NCI-H187 (cell line): ENCODE measurements around the gene FLAD1.

Experiments used
- DNase-seq, 2 experiments: peaks; one replicate each; lab custom pipeline; 2025; lab: John Stamatoyannopoulos, UW

Gene FLAD1

DNA sequence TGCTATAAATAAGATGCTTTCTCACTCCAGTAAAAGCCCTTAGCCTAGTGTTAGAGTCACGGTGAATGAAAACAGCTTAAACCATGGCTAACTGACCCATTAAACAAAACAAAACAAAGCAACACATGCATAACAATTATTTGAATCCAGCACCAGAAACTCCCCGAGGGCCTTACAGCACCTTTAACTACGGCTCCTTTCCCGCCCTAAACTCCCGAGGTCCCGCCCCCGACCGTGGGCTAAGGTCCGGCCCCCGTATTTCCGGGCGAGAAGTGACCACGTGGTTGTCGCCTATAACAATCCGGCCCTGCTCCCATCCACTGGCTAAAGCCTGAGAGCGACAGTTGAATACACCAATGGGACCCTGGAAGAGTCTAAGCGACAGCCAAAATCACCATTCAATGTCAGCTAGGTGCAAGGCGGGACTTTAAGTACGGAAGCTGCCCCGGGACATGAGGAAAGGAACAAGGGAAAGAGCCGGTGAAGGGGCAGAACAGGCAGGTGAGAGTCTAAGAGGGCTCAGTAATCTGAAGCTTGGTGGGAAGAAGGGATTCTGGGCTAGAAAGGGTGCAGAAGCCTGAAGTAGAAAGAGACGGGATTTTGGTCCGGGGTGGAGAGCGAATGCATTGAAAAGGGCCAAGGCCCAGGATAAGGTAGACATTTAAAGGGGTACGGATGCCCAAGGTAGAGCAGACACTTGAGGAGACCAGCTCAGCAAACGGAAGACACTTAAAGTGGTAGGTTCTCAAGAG is at the start of gene FLAD1:
Gene FLAD1 (plus strand): TSS at position 448 of the 752 bp plus-strand sequence. CDS start 351 bp downstream, outside the sequence.
- peak; percentile 99 to 100 for DNase-seq

DNA sequence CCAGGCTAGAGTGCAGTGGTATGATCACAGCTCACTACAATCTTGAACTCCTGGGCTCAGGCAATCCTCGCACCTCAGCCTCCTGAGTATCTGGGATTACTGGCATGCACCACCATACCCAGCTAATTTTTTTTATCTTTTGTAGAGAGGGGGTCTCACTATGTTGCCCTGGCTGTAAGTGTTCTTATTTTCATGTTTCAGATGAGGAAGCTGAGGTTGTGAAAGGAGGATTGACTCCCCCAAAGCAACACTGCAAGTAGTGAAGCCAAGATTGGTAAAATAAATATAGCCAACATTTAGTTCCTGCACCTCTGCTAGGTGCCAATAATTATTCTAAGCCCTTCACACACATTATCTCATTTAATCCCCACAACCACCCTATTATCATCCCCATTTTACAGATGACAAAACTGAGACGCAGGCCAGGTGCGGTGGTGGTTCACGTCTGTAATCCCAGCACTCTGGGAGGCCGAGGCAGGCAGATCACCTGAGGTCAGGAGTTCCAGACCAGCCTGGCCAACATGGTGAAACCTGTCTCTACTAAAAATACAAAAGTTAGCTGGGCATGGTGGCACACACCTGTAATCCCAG is 48.7 kb upstream of the FLAD1 start:
- no peak for DNase-seq

DNA sequence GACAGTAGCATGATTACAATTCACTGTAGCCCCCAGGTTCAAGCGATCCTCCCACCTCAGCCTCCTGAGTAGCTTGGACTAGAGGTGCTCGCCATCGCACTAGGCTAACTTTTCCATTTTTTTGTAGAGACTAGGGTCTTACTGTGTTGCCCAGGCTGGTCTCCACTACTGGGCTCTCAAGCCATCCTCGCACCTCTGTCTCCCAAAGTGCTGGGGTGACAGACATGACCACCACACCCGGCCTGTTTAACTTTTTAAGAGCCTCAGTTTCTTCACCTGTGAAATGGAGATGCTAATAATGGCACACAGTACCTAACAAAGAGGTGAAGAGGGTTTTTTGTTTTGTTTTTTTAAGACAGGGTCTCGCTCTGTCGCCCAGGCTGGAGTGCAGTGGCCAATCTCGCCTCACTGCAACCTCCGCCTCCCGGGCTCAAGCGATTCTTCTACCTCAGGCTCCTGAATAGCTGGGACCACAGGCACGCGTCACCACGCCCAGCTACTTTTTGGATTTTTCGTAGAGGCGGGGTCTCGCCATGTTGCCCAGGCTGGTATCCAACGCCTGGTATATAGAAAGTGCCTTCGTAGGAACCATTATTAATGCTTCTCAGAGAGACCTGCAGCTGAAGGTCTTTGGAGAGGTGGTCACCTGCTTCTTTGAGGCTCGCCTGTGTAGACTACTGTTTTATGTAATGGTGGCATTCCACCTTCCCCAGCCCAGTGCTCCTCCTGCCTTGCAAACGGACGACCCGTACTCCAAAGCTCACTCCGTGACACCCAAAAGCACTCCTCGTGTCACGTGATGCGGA is 47.2 kb upstream of the FLAD1 start:
- DNase-seq = no peak

DNA sequence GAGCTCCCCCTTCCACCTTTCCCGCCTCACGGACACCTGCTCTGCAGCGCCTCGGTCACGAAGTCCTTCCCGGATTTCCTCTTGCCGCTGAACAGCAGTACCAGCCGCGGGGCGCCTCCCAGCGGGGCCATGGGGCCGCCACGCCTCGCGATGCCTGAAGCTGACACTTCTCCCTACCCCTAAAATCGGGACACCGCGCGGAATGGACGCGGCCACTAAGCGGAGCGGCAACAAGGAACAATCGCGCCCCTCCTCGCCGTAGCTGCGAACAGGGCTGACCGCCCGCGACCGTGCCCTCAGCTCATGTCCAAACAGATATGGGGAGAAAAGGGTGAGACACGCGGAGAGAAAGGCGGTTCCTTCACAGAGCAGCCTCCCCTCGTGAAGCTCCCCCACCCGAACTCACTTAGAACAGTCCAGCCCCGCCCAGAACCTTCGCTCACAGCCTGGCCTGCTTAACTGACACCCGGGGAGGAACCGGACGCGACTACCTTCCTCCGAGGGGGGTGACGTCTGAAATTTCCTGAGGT is 46.5 kb upstream of the FLAD1 start, which contains the start of gene PMVK:
Gene PMVK (minus strand): TSS at position 165 of the 530 bp plus-strand sequence. CDS start 34 bp downstream, at position 131.
- peak; percentile 97 to 99 for DNase-seq

DNA sequence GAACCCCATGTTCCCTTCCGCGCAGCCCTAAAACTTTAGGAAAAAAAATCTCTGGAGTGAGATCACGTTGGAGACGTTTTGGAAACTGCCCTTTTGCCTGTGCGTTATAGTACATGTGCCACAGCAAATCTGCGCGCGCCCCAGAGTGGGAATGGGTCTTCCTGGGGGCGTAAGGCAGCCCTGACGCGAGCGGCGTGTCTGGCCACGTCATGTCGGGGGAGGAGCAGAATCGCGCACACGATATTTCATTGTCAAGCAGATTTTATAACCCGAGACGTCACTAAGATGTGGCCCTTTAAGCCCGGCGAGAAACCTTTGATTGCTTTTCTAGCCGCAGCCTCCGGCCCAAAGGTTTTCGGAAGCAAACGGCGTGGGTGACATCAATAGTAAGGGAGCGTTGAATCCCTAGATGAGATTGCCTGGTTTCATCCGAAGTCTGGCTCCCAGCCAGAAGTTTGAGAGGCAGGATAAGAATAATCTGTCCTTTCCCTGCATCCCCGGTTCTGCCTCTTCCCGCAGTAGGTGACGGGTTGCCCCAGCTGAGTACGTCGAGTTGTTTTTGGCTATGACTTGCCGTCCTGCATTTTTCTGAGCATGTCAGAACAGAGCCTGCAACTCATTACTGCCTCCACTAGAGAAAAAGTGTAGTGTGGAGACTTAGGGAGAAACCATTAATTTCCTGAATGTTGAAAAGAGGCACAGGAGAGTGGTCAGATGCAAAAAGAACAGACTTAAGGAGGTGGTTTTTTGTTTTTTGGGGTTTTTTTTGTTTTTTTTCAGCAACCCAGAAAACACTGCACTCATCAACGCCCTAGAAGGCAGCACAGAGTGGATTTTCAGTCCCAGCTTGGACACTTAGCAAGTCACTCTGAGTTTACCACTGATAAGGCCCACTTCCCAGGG is 45.8 kb upstream of the FLAD1 start:
- peak in 1 of 2 experiments; percentile 94 for DNase-seq

DNA sequence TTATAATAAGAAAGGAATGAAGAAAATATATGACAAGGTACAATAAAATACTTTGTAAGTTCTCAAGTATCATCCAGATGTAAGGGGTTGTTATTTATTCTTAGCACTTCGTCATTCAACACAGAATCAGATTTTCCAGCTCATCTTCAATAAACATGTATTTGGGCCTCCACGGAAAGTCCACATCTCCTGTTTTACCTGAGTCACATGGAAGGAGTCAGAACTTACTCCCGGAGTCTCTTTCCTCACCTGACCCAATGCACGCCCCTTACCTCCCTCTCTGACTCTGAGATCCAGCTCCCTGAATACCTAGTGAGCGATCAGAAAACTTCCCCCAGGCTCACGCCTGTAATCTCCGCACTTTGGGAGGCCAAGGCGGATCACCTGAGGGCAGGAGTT is 45.2 kb upstream of the FLAD1 start:
- no peak for DNase-seq

DNA sequence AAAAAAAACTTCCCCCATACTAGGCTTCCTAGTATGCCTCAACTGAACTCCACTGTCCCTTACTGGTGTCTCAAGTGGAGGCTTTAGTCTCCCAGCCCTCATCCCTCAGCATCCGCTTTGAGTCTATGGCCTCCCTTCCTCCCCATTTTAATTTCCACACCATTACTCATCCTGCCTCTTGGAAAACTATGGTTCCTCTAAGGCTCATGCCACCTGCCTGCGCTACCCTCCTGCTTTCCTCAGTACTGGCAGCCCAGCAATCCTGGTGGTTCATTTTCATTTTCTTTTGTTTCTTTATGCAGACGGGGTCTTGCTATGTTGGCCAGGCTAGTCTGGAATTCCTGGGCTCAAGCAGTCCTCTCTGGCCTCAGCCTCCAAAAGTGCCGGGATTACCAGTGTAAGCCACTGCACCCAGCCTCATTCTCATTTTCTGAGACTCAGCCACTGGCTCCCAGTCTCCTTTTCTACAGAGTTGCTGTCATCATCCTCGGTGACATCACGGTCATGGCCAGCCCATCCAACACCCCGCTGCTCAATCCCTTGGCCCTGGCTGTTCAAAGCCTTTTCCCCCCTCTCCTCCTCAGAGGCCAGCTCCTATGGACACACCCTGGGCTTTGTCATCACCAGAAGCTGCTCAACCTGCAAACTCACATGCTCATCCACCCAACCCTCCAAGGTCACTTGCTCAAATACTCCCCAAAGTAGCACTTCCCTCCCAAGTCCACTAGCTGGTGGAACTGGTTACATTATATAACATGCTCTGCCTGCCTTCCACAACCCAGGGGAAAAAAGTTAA is 44.3 kb upstream of the FLAD1 start:
- DNase-seq = no peak

DNA sequence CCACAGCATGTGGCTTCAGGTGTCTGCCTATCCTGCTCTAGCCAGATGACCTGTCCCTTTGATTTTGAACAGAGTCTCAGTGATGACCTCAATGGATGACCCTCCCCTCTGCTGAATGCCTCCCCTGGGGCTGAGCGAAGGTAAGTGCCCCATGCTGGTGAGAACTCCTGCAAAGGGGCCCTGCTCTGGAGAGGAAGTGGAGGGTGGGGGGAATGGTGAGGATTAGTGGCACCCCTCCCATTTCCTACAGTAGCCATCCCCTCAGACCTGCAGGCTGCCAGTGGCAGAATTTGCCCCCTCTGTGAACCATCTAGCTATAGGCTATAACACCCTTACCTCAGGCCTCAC is 43.0 kb upstream of the FLAD1 start:
- no peak for DNase-seq

DNA sequence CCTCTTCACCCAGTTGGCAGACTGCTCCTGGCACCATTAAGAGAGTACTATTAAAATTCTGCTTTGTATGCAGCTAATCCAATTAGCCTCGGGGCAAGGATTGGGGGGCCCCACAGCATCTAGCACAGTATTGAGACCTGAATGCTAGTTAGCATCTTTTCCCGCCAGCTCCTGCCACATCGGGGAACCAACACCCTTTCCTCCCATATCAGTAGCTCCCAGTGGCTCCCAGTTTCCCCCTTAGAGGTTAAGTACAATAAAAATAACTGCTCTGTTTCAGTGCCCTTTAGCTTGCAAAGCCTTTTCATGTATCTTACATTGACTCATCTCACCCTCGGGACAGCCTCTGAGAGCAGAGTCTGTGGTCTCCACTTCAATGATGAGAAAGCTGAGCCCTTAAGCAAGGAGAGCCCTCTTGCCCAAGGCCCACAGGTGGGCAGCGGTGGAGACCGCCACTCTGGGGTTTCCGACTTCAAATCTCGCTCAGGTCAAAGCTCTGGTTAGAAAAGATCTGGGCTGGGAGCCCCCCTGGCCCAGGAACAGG is 42.4 kb upstream of the FLAD1 start:
- DNase-seq = no peak

DNA sequence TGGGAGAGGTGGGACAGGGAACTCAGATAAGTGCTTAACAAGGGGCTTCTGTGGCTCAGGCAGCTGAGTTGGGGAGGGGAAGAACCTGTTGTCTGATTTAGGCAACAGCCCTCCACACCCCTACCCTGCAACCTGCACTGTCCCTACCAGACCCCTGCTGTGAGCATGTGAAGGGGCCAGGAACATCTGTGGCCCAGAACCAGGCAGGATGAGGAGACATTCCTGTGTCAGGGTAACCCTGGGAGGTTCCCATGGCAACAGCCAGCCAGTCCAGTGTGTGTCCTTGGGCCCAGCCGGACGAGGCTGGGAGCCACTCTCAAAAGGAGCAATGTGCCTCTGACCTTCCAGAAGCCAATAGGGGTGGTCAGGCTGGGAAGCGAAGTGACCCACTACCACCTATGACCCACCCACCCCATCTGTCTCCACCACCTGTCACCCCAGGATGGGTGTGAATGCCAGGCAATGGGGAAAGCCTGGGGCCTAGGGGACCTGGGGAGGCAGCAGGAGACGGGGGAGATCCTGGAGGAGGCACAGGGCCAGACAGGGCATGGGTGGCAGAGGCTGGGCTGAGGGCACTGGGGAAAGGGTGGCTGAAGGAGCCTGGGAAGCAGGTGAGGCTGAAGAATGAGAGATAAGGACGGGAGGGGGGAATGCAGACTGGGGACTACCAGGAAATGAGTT is 41.7 kb upstream of the FLAD1 start:
- no peak for DNase-seq

DNA sequence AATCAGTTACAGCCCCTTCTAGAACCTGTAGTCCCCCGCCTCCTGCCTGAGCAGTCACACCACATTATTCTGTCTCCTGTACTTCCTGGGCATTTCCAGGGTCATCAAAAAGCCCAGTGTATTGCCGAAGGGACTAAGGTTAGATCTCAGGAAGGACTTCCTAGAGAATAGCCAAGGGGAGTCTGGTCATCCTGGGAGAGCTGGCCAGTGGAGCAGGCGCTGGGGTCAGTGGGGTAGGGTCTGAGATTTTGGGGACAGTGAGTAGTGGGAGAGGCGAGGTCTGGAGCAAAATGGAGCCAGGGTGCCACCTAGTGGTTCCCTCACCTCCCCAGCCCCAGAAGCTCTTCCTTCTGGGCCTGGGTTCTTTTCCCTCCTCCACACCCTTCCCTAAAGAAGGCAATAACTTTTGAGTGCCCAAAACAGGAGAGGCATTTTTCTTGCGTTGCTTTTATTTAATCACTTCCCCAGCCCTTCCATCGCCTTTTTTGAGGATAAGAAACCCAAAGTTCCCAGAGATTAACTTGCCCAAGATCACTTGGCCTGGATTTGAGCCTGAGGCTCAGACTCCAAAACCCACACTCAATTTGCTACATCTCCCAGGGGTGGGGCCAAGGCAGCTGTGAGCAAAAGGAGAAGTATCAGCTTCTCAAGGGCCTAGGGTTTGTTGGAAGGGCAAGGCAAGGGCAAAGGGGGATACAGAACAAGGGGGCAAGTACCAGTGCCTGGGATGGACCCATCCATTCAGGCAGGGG is 39.3 kb upstream of the FLAD1 start:
- DNase-seq = peak; percentile 36 to 50

DNA sequence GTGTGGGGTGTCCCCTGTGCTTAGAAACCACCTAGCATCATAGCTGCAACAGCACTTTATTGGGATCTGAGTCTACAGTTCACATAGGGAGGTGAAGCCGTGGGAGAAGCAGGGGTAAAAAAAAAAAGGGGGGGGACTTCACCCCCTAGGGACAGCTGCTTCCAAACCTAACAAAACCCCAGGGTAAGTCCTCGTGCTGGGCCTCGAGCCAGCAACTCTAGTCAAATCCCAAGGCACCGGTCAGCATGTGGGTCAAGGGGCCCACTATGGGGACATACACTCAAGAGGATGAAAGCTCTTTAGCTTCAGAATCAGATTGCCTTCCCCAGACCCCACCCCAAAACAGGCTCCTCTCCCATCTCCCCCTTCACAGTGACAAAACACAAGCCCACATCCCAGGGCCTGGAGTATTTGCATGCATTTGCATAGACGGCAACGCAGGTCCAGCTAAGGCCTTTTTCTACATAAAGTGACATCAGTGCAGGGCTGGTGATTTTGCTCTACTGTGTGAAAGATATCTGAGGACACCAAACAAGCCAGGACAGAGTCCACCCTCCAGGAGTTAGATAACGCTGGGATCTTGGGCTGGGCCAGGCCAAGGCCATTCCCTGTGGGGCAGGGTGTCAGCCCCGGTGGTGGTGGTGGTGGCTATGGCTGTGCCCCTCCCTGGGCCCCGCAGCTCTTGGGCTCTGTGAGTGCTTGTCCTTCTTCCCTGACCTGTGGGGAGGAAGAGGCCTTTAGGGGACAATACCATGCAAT is 38.6 kb upstream of the FLAD1 start:
- no peak for DNase-seq

DNA sequence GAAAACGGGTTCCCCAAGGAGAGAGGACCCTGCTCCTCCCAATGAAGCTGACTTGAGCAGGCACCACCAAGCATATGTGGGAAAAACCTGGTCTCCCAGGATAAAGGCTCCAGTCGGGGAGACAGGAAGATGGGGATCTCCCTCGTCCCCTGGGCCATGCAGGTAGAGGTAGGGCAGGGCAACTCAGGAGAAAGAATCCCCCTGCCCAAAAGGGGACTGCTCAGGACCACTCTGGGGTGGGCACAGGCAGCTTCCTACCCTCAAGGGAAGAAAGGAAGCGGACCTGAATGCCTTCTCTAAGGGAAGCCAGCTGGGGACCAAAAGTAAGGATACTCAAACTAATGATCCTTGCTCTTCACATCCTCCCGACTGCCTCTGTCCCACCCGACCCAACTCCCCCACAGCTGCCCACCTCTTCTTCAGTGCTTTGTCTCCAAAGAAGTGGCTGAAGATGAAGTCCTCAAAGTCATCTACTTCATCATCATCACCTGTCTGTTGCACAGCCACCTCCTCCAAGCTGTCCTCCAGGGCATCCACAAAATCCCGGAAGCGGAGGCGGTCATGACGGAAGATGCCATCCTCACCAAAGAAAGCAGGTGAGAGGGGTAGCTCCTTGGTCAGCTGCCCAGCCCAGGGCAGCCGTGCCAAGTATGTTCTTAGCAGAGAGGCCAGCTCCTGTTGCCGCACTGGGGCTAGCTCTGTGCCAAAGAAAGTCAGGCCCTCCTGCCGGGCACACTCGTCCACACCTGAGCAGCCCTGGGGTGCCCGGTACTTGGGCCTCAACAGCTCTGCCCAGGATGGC is 37.8 kb upstream of the FLAD1 start:
- no peak for DNase-seq

DNA sequence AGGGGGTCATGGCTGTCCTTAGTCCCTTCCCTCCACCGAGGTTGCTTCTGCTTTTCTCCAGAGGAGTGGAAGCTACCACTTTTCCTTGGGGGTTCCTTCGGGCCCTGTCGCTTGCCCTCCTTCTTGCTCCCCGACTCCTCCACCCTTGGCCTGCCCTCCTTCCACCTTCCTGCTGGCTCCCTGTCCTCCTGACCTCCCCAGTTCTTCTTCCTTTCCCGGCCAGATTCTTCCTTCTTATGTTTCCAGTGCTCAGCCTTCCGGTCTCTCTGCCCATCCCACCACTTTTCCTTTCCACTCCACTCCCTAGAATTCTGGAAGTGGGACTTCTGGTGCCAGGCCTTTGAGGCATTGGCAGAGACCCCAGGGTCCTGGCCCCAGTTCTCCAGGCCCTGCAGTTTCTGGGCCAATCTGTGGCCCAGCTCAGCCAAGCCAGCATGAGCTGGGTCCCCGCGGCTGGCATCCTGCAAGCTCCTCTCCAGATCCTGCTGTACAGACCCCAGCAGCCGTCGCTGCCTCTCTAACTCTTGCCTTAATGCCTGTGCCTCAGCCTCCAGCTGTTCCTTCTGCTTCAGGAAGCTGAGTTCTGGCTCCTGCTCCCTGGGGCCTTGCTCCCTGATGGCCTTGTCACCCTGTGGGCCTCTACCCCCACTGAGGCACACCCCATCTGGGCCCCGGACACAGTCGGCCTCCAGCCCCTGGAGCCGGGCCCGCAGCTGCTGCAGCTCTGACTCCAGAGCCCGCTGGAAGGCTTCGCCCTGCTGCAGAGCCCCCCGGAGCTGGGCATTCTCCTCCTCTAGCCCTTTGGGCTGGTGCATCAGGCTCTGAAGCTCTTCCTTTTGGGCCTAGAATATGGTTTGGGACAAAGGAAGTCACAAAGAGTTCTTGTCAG is 36.9 kb upstream of the FLAD1 start:
- DNase-seq = no peak

DNA sequence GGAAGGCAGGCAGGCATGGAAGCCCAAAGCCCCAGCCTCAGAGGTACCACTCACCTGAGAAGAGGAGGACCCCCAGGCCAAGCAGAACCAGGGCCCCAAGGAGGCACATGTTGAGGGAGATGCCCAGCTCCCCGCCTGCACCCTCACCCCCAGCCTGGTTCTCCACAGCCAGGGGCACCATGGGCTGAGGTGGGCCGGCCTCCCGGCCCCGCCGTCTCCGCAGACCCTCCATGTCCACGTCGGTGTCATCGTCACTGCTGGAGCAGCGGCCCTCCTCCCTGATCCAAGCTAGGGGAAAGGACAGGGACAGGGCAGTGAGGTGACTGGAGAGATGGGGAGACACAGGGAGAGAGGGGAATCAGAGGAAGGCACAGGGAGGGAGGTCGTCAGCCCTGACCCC is 35.1 kb upstream of the FLAD1 start:
- no peak for DNase-seq

DNA sequence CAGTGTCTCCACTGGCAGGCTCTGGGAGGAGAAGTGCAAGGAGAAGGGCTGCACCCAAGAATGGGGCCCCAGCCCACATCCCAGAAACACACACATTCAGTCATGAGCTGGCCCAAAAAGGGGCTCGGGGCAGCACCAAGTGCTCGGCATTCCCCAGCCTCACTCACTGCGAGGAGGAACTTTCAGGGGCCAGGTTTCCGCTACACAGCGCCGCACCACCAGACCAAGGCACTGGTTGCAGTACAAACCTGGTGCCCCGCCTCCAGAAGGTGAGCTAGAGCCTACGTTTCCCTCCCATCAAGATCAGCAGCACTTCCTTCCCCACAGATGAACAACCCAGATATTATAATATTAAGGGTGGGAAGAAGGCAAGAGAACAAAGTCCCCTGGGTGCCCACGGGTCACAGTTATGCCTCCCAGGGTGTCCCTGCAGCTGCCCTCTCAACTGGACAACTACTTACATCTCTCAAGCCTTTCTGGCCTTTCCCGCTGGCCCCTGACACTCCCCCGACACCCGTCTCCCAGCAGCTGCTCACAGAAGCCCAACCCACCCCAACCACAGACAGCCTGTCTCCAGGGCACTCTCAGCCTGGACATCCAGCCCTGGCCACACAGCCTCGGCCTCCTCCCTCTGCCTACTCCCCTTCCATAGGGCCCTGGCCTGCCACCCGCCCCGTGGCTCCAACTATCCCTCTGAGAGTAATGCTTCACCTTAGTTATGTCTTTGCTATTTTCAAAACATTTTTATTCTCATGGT is 31.1 kb upstream of the FLAD1 start:
- DNase-seq = no peak
